Measurements from ENCODE around the gene TRIM54. TPM values are rescaled to one million over a fixed set of nuclear protein-coding genes. Genes with fewer than 3 reads are reported as not detected.

Gene TRIM54
- total and polyA plus RNA-seq, 2 donors (not counting 3 experiments of a cell fraction or from before 2014, with no cell fraction given), result 0.51 to 1.7 TPM

DNA sequence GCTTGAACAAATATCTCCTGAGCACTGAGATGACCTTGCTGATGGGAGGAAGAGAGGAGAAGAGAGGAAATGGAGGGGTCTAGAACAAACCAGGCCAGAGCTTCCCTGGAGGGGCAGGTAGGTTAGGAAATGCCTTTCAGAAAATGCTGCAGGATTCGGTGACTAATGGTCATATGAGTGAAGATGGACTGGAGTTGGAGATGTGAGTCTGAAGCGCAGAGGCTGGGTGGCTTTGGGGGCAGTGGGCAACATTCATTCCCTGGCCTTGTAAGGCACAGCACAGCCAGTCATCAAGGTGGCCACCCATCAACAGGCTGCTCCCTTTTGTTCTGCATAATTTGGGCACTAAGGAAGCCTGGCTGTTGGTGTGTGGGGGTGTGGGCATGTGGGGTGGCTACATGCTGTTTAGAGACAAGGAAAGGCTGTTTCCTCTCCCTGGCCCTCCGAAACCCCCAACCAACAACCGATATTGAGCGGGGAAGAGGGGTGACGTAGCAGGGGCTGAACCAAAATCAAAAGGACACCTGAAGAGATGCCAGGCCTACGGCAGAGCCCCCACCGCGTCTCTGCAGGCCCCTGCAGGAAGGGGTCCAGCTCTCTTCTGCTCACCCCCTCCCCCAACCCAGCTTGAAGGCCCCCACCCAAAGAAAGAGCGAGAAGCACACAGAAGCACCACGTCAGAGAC is 20.8 kb upstream of the TRIM54 start:
- H3K4me1 ChIP-seq (ENCODE audit: control insufficient read depth, extremely low read depth, insufficient read depth, low read length), result peaks cover 22% of the 10 kb centered on the region
- H3K27me3 ChIP-seq (ENCODE audit: control insufficient read depth in 2 of 2, insufficient read depth in 2 of 2, low read length in 2 of 2), result peaks cover 15 to 38% of the 10 kb centered on the region in 2 experiments
- BruUV-seq (replicated peaks), result TSS peak; percentile 11
- ChIA-PET POLR2A (no interaction called here), CTCF (interaction anchor here (1.3 to 6.9 kb wide), 4 partner anchors 19 to 42 kb away, joined by 4 to 143 read pairs (median 43); partner anchors contain the start of gene TRIM54)
- H2AFZ ChIP-seq (ENCODE audit: low read depth, low read length), result no peak overlapping the region
- FAIRE-seq (no peak), DNase-seq (ENCODE audit: low read depth, low spot score) (no peak)
- H3K4me3 ChIP-seq (replicated peaks in 1 of 3; ENCODE audit: insufficient read depth in 1 of 3, low read depth in 1 of 3, low read length in 3 of 3), result peak overlapping the region in 2 of 3 experiments; percentile 33 to 82
- no peak for TF ChIP-seq EZH2 (IDR thresholded peaks at IDR 0.05; ENCODE audit: borderline replicate concordance, low read depth, low read length, severe bottlenecking)
- TF ChIP-seq POLR2A (IDR thresholded peaks at IDR 0.05; ENCODE audit: low read depth, low read length), result no peak
- TF ChIP-seq GATA2 (IDR thresholded peaks at IDR 0.05; ENCODE audit: insufficient read depth, insufficient read length, low read depth, low read length), result no peak
- no peak for TF ChIP-seq FOS (IDR thresholded peaks at IDR 0.05; ENCODE audit: borderline replicate concordance, insufficient read depth, low read length)
- TF ChIP-seq POLR2AphosphoS5 (IDR thresholded peaks at IDR 0.05; ENCODE audit: insufficient read depth, low read depth, low read length), result no peak
- TF ChIP-seq JUN (IDR thresholded peaks at IDR 0.05; ENCODE audit: borderline replicate concordance, insufficient read depth, insufficient read length, low read depth), result no peak
- TF ChIP-seq, protein P1, sequence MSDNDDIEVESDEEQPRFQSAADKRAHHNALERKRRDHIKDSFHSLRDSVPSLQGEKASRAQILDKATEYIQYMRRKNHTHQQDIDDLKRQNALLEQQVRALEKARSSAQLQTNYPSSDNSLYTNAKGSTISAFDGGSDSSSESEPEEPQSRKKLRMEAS (IDR thresholded peaks at IDR 0.05; ENCODE audit: insufficient read depth, insufficient read length), result no peak
- TF ChIP-seq, protein P2, sequence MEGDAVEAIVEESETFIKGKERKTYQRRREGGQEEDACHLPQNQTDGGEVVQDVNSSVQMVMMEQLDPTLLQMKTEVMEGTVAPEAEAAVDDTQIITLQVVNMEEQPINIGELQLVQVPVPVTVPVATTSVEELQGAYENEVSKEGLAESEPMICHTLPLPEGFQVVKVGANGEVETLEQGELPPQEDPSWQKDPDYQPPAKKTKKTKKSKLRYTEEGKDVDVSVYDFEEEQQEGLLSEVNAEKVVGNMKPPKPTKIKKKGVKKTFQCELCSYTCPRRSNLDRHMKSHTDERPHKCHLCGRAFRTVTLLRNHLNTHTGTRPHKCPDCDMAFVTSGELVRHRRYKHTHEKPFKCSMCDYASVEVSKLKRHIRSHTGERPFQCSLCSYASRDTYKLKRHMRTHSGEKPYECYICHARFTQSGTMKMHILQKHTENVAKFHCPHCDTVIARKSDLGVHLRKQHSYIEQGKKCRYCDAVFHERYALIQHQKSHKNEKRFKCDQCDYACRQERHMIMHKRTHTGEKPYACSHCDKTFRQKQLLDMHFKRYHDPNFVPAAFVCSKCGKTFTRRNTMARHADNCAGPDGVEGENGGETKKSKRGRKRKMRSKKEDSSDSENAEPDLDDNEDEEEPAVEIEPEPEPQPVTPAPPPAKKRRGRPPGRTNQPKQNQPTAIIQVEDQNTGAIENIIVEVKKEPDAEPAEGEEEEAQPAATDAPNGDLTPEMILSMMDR (IDR thresholded peaks at IDR 0.05; ENCODE audit: extremely low read depth in 1 of 2, insufficient read depth in 1 of 2, low read depth in 1 of 2, low read length in 2 of 2), result no peak
- no peak for TF ChIP-seq MYC (IDR thresholded peaks at IDR 0.05; ENCODE audit: low read depth, low read length)
- H3K9ac ChIP-seq (replicated peaks; ENCODE audit: extremely low read depth, insufficient read depth, low read length), result no peak overlapping the region
- peak overlapping the region; percentile 10 for H3K4me2 ChIP-seq (ENCODE audit: insufficient read depth, low read length)
- no peaks in the 10 kb centered on the region for H4K20me1 ChIP-seq (replicated peaks; ENCODE audit: control insufficient read depth, extremely low read depth, insufficient read depth, low read length)
- dilution Hi-C loops (cut with MboI; ENCODE audit: extremely low pct_ligation_motif_present, low sequenced_read_pairs) (no loop called here), intact Hi-C loops (cut with micrococcal nuclease) (no loop called here)
- H3K9me1 ChIP-seq (replicated peaks; ENCODE audit: control insufficient read depth, extremely low read depth, insufficient read depth, low read length), result no peaks in the 10 kb centered on the region
- no peak overlapping the region for H3K27ac ChIP-seq (ENCODE audit: insufficient read depth, low read depth, low read length)
- H3K9me3 ChIP-seq (replicated peaks; ENCODE audit: control insufficient read depth, insufficient read depth, low read length), result no peaks in the 10 kb centered on the region
- no peaks in the 10 kb centered on the region for H3K79me2 ChIP-seq (ENCODE audit: control insufficient read depth, insufficient read depth, low read length)
- peaks cover 0 to 9% of the 10 kb centered on the region in 2 experiments for H3K36me3 ChIP-seq (ENCODE audit: control insufficient read depth in 2 of 2, extremely low read depth in 1 of 2, insufficient read depth in 2 of 2, low read length in 2 of 2)
